HG03135 (cell line): ENCODE measurements around the gene ASAP2.

Experiments used
- ATAC-seq: cut with Tn5 transposase; IDR thresholded peaks from one replicate; pipeline ENCODE4 v1.9.1; 2021; ENCODE audit warnings: mild to moderate bottlenecking, moderate library complexity; ENCODE audit not compliant: unreplicated experiment

Gene ASAP2

GRCh38 chr2:9205963-9206948, at the start of gene ASAP2:
ASAP2 (plus strand) TSS chr2:9206812; CDS start chr2:9207105, 293 bp downstream.
- peak; percentile 61 for ATAC-seq

DNA sequence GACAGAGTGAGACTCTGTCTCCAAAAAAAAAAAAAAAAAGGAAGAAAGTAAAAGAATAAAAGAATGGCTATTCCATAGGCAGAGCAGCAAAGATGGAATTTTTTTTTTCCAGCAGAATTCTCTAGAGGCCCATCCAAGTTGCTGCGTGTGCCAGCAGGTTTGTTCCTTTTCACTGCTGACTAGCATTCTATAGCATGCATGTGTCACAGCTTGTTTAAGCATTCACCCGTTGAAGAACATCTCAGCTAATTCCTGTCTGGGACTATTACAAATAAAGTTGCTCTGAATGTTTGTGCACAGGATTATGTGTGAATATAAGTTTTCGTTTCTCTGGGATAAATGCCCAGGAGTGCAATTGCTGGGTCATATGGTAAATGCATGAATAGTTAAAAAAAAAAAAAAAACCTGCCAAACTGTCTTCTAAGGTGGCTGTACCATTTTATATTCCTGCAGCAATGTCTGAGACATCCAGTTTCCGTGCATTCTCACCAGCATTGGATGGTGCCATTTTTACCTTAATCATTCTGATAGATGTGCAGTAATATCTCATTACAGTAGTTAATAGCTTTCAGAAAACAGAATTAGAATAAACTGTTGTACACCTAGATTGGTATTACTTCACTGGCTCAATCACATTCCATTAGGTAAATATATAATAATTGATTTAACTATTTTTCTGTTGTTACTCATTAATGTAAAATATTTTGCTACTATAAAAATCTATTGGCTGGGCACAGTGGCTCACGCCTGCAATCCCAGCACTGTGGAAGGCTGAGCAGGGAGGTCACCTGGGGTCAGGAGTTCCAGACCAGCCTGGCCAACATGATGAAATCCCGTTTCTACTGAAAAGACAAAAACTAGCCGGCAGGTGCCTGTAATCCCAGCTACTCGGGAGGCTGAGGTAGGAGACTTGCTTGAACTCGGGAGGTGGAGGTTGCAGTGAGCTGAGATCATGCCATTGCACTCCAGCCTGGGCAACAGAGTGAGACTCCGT, 47.5 kb upstream of the ASAP2 start:
- no peak for ATAC-seq

DNA sequence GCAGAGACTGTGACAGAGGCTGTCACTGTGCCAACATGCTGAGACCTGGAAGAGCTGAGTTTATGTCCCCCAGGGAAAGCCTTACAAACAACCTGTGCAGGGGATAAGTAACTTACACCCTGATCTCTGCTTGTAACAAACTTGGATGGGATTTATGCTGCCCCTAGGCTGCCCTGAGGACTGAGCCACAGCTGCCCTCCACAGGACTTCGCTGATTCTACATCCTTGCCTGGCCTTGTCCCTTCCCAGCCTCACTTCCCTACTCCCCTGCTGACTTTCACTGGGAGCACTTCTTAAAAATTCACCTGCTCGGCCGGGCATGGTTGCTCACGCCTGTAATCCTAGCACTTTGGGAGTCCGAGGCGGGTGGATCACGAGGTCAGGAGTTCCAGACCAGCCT, 45.9 kb upstream of the ASAP2 start:
- ATAC-seq, result no peak

DNA sequence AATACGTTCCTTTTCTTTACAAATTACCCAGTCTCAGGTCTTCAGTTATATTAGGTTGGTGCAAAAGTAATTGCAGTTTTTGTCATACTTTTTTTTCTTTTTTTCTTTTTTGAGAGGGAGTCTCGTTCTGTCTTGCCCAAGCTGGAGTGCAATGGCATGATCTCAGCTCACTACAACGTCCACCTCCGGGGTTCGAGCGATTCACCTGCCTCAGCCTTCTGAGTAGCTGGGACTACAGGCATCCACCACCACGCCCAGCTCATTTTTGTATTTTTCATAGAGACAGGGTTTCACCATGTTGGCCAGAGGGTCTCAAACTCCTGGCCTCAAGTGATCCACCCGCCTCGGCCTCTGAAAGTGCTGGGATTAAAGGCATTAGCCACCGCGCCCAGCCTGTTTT, 43.8 kb upstream of the ASAP2 start:
- no peak for ATAC-seq

GRCh38 chr2:9163306-9164111, 43.1 kb upstream of the ASAP2 start:
- no peak for ATAC-seq

DNA sequence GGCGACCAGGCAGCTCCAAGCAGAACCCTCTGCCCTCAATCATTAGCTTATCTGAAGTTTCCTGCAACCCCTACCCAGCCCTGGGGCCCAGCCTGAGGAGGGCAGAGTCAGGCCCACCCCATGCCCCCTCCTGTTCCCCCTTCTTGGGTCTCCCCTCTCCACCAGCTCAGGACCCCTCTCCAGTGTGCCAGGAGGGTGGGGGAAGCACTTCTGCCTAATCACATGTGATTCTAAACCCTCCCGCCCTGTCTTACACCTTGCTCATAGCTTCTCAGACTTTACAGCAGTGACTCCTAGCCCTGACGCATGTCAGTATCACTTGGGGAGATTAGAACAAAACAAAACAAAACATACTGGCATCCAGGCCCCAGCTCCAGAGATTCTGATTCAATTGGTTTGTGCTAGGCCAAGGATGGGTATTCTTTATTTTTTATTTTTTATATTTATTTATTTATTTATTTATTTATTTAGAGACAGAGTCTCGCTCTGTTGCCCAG, 42.5 kb upstream of the ASAP2 start:
- no peak for ATAC-seq

DNA sequence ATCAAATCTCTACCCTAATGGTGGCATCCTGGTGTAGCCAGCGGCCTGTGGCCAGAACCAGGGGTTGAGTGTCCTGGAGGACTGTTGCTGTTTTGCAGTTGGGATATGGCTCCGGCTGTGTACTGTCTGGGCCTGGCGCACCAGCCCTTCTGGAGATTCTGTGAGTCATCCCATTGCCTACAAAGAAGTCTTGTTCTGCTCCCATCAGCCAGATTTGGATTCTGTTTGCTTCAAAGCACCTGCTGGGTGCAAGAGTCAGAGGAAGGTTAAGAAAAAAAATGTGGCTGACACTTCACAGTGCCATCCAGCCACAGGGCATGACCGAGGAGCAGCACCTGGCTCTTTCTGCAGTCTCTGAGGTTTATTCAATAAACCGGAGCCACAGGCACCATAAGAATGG, 41.0 kb upstream of the ASAP2 start:
- ATAC-seq, result no peak

GRCh38 chr2:9166579-9167377, 39.8 kb upstream of the ASAP2 start:
- ATAC-seq, result no peak

GRCh38 chr2:9167718-9168657, 38.6 kb upstream of the ASAP2 start:
- no peak for ATAC-seq

DNA sequence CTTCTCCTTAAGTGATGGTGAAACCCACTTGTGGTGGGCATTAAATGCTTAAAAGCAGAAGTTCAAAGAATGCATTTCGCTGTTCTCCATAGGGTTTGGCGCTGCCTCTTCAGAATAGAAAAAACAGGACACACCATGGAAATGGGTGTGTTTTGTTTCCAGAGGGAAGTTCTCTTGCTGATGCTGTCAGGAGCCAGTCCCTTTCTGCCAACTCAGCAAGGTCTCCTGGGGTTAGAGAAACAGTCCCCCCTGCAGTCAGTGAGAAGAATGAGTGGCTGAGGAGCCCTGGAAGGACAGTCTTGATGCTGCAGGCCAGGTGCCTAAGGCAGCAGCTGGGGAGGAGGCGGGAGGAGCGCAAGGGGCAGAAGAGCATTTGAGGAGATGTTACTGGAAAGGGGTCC, 37.8 kb upstream of the ASAP2 start:
- no peak for ATAC-seq

- ATAC-seq, result no peak
Observed at GRCh38 chr2:9169349-9170107, 37.1 kb upstream of the ASAP2 start.

DNA sequence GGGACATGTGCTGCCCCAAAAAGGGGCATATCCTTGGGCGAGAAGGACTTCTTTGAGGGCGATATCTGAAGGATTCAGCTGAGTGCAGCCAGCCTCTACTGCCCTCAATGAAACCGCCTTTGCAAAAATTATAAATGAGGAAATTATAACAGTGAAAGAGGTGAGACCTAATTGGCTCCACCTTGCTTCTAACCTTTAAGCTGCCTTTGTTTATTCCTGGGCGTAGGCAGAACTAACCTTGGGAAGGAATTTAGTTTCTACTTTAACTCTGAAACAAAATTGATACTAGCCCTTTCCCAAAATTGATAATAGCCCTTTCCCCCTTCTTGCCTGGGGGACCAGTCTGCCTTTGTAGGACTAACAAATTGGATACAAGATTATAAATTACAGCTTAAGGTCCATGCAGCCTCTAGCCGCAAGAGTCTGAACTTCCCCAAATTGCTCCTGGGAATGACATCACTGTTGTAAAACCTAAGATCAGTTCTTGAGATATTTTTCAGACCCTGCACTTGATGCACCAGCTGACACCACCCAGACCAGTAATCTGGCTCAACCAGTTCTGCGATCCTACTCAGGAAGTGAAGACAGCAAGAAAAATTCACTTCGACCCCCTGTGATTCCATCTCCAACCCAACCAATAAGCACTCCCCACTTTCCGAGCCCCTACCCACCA, 36.0 kb upstream of the ASAP2 start:
- no peak for ATAC-seq

DNA sequence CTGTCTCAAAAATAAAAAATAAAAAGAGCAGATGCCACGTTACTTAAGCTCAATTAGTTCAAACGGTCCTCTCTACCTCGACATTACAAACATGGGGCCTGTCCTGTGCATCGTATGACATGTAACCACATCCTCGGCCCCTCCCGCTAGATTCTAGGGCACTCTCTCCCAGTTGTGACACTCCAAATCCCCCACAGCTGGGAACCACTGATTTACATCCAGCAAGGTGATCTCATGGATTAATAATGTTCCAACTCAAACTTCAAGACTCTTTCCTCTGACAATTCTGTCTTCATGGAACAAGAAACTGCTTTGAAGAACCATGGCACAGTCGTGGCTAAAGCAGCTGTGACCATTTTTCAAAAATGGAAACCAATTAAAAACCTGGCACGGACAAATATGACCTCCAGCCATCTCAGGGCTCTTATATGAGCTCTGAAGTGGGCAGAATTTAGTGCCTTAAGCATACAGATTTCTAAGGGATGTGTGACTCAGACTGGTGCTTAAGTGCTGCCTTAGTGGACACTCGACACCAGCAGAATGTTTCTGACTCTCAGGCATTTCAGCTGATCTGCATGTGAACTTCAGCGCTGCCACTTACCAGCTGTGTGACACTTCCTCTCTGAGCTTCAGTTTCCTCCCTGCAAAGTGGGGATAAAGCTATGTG, 31.7 kb upstream of the ASAP2 start:
- no peak for ATAC-seq

DNA sequence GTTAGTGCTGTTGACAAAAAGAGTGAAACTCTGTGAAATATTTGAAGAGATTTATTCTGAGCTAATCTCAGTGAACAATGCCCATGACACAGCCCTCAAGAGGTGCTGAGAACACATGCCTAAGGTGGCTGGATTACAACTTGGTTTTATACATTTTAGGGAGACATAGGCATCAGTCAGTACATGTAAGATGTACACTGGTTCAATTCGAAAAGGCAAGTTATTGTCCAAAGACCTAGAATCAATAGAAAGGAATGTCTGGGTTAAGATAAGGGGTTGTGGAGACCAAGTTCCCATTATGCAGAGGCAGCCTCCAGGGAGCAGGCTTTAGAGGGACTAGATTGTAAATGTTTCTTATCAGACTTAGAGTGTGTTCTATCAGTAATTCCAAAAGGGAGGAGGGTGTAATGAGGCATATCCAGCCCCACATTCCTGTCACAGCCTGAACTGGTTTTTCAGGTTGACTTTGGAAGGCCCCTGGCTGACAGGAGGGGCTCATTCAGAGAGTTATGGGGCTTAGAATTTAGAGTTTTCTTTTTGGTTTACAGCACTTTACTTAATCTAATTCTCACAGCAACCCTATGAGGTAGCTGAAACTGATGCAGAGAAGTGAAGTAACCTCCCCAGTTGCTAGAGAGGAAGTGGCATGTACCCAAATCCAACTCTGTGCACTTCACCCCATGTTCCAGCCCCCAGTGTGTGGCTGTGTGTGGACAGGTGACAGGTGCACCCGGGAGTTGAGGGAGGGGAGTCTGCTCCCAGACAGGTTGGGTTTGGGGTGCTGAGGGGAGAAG, 28.3 kb upstream of the ASAP2 start:
- no peak for ATAC-seq

DNA sequence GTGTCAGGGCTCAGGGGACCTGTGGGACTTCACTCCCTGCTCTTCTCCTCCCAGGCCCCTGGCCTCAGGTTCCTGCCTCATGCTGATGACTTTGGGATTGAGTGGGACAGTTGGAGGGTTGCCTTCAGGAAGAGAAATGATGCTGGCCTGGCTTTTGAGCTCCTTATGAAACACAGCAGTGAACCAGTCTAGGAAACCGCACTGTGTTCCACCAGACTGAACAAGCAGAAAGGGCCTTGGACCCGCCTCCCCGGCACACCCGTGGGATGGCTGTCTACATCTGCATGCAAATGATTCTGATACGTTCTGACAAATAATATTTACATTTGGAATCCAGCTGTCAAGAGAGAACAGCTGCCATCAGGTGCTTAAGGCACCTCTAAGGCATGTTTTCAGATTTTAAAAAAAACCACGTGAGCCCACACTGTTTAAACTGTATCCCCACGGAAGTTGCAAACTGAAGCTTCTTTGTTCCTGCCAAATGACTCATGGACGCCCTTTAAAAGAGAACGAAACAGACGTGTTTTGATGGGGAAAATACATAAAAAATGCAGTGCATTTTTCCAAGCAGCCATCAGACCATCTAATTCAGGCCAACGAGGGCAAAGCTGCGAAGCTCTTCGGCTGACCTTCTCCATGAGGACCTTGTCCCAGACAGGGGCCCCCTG, 27.6 kb upstream of the ASAP2 start:
- ATAC-seq, result no peak
